SU-DHL-6 (cell line): ENCODE data around the gene POC1A.

ENCODE experiments used
- EZH2phosphoT487 ChIP-seq: fragments of 200-600 bp; sonication (generic), shearing (Covaris generic); conservative IDR thresholded peaks from 2 replicates; pipeline ENCODE4 v1.6.1; 2018; ENCODE audit warnings: mild to moderate bottlenecking, antibody characterized with exemption, low read length, moderate library complexity, mixed read lengths
- TF ChIP-seq, protein P1 (sequence below): fragments of 200-600 bp; sonication (generic); IDR thresholded peaks from one replicate; pipeline ENCODE4 v1.5.1; 2017; ENCODE audit warnings: antibody characterized with exemption, mild to moderate bottlenecking, low read length, moderate library complexity; ENCODE audit not compliant: insufficient read depth, poor library complexity, severe bottlenecking

DNA sequence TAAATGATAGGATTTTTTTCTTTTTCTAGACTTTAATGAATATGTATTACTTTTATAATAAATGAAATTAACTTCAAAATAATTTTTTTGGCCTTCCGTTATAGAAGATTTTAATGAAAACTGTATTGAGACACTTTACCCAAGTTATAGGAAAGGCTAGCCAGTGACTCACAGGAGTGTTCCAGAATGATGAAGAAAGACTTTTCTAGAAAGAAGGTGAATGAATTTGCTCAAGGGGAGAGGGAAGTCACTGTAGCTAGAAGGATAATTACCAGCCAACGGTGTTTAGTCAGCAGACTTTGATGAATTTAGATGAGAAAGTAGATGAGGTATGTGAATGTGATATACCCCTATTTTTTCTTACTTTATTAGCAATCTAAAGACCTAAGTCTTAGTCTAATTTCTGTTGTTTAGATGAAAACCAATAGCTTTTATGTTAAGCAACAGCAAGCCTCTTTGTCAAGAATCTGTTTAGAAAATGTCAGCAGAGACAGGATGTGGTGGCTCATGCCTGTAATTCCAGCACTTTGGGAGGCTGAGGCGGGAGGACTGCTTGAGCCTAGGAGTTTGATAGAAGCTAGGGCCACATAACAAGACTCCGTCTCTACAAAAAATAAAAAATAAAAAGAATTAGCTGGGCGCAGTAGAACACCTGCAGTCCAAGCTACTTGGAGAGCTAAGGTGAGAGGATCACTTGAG lies 46.9 kb upstream of the POC1A start:
- TF ChIP-seq, protein P1, sequence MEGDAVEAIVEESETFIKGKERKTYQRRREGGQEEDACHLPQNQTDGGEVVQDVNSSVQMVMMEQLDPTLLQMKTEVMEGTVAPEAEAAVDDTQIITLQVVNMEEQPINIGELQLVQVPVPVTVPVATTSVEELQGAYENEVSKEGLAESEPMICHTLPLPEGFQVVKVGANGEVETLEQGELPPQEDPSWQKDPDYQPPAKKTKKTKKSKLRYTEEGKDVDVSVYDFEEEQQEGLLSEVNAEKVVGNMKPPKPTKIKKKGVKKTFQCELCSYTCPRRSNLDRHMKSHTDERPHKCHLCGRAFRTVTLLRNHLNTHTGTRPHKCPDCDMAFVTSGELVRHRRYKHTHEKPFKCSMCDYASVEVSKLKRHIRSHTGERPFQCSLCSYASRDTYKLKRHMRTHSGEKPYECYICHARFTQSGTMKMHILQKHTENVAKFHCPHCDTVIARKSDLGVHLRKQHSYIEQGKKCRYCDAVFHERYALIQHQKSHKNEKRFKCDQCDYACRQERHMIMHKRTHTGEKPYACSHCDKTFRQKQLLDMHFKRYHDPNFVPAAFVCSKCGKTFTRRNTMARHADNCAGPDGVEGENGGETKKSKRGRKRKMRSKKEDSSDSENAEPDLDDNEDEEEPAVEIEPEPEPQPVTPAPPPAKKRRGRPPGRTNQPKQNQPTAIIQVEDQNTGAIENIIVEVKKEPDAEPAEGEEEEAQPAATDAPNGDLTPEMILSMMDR, result no peak
- TF ChIP-seq EZH2phosphoT487, result no peak
